Ureter (tissue), 1 donor: ENCODE results near the gene C3. TPM values are rescaled to one million over a fixed set of nuclear protein-coding genes. Genes with fewer than 3 reads are reported as not detected.
"Not testable (repeated sequence)": the region's sequence is repeated elsewhere in the genome, so short reads cannot be mapped to it uniquely, and the experiment has no call there.

ENCODE experiments used
- DNase-seq: peaks from one replicate; pipeline ENCODE4 v3.0.0-alpha.2; 2020; ENCODE audit warnings: low spot score
- total RNA-seq: library from RNA; stranded (reverse); gene quantifications from one replicate; pipeline ENCODE4 v1.2.4, GENCODE V29; 2023
- donor health status: DM: yes; HTN: yes; CAD: no.

C3 gene
- total RNA-seq, 1 donor from 2014 or later = 718 TPM

GRCh38 chr19:6693056-6693471 lies 27.4 kb downstream of the C3 start:
- no peak for DNase-seq

GRCh38 chr19:6692027-6692426 lies 28.4 kb downstream of the C3 start:
- DNase-seq = no peak

- DNase-seq = no peak
Measured at GRCh38 chr19:6691342-6691741, 29.1 kb downstream of the C3 start.

- no peak for DNase-seq
Measured at GRCh38 chr19:6690160-6690885, 30.1 kb downstream of the C3 start.

GRCh38 chr19:6687114-6687513 lies 33.3 kb downstream of the C3 start:
- no peak for DNase-seq

GRCh38 chr19:6686628-6686975 lies 33.8 kb downstream of the C3 start:
- no peak for DNase-seq

GRCh38 chr19:6685962-6686627 lies 34.4 kb downstream of the C3 start:
- DNase-seq = no peak

- DNase-seq = no peak
Measured at GRCh38 chr19:6685482-6685881, 35.0 kb downstream of the C3 start.

- DNase-seq = no peak
Measured at GRCh38 chr19:6683971-6684370, 36.5 kb downstream of the C3 start.

GRCh38 chr19:6682607-6683128 lies 37.8 kb downstream of the C3 start:
- DNase-seq = no peak

GRCh38 chr19:6680141-6680540 lies 40.3 kb downstream of the C3 start:
- DNase-seq = no peak

- no peak for DNase-seq
Measured at GRCh38 chr19:6679139-6679538, 41.3 kb downstream of the C3 start.

- DNase-seq = no peak
Measured at GRCh38 chr19:6678690-6679109, 41.8 kb downstream of the C3 start.

GRCh38 chr19:6677883-6678689 lies 42.4 kb downstream of the C3 start:
- peak; percentile 49 for DNase-seq

GRCh38 chr19:6677495-6677882 lies 43.0 kb downstream of the C3 start:
- no peak for DNase-seq

- no peak for DNase-seq
Measured at GRCh38 chr19:6676288-6676687, 44.2 kb downstream of the C3 start.

GRCh38 chr19:6674868-6675305 lies 45.6 kb downstream of the C3 start:
- DNase-seq = peak; percentile 81

- not testable (repeated sequence) for DNase-seq
Measured at GRCh38 chr19:6674408-6674807, 46.0 kb downstream of the C3 start.

GRCh38 chr19:6672693-6673290 lies 47.7 kb downstream of the C3 start:
- DNase-seq = no peak

GRCh38 chr19:6671960-6672359 lies 48.5 kb downstream of the C3 start:
- DNase-seq = no peak

- no peak for DNase-seq
Measured at GRCh38 chr19:6668691-6669090, 51.8 kb downstream of the C3 start.

GRCh38 chr19:6667114-6667627 lies 53.3 kb downstream of the C3 start:
- no peak for DNase-seq
